HFF-Myc (cell line): ENCODE measurements around the gene PANK4.
"Not testable (repeated sequence)": the region's sequence is repeated elsewhere in the genome, so short reads cannot be mapped to it uniquely, and the experiment has no call there.

Experiments
- DNase-seq: peaks from one replicate; pipeline ENCODE4 v3.0.0-alpha.2; 2011; ENCODE audit warnings: low read depth; ENCODE audit errors: extremely low read depth
- H3K4me3 ChIP-seq: replicated peaks from 2 replicates; pipeline ENCODE4 v1.5.1; 2011; ENCODE audit warnings: low read depth, mild to moderate bottlenecking, control low read depth, low read length
- CTCF ChIP-seq: IDR thresholded peaks from 2 replicates; pipeline ENCODE4 v1.5.1; 2012; ENCODE audit warnings: mild to moderate bottlenecking, low read depth, low read length, control low read depth; ENCODE audit errors: missing control alignments

PANK4 gene

GRCh38 chr1:2525920-2526823 is at the start of gene PANK4:
Gene PANK4, minus strand, starts transcription at chr1:2526596. Its CDS starts 9 bp downstream, at chr1:2526587.
- H3K4me3 ChIP-seq, result peak within 1 kb of the TSS; percentile 90
- TF ChIP-seq CTCF, result no peak
- peak; percentile 53 for DNase-seq

- no peak overlapping the region for H3K4me3 ChIP-seq
- TF ChIP-seq CTCF, result no peak
- no peak for DNase-seq
Observed at GRCh38 chr1:2574350-2574749, 48.0 kb upstream of the PANK4 start.

- no peak for TF ChIP-seq CTCF
- no peak for DNase-seq
- no peak overlapping the region for H3K4me3 ChIP-seq
Observed at GRCh38 chr1:2573250-2573920, 47.0 kb upstream of the PANK4 start.

GRCh38 chr1:2571348-2571747 is 45.0 kb upstream of the PANK4 start:
- no peak for DNase-seq
- H3K4me3 ChIP-seq, result no peak overlapping the region
- TF ChIP-seq CTCF, result no peak

GRCh38 chr1:2570332-2570731 is 43.9 kb upstream of the PANK4 start:
- no peak for DNase-seq
- H3K4me3 ChIP-seq, result no peak overlapping the region
- no peak for TF ChIP-seq CTCF

GRCh38 chr1:2569703-2570102 is 43.3 kb upstream of the PANK4 start:
- not testable (repeated sequence) for DNase-seq, H3K4me3 ChIP-seq

GRCh38 chr1:2569060-2569459 is 42.7 kb upstream of the PANK4 start:
- DNase-seq, result no peak
- TF ChIP-seq CTCF, result no peak
- no peak overlapping the region for H3K4me3 ChIP-seq

GRCh38 chr1:2568187-2568816 is 41.9 kb upstream of the PANK4 start:
- not testable (repeated sequence) for DNase-seq, H3K4me3 ChIP-seq
